Measurements from ENCODE around the gene SLC25A44. TPM values are rescaled to one million over a fixed set of nuclear protein-coding genes. Genes with fewer than 3 reads are reported as not detected.

Gene SLC25A44
- total RNA-seq, 1 experiment from 2014 or later = 28.1 TPM

DNA sequence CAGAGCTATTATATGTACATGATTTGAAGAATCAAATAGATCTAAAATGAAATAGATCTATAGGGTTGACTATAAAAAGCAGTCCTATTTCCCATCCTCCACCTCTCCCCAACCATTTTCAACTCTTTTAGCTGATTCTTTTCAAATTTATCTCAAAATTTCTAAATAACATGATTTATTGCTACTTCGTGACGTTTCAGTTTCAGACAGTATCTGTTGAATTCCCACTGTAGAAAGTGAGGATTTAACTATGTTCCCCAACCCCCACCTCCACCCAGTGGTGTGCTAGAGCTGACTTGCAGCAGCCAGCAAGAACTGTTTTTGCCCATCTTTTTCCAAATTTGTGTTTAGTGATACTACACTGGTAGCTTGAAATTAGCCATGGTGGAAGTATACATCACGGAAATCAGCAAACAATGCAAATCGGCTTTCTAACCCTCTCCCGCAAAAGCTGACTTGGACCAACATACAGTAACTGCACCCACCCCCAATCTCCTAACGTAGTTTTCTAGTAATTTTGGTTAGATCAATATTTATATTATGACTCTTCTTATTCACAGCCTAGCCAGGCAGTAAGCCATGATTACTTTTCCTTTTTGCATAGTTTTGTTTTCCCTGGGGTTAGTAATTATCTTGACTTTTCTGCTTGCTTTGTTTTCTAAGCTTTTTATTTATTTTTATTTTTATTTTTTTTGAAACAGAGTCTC is 29.6 kb upstream of the SLC25A44 start:
- CTCF ChIA-PET = interaction anchor here (0.6 to 0.8 kb wide), 2 partner anchors 19 to 61 kb away, joined by 3 read pairs; no protein-coding TSS in a partner anchor
- intact Hi-C loops (cut with micrococcal nuclease) = no loop called here
- Histone ChIP-seq H3K79me2 (ENCODE audit: low read length) (no peaks in the 10 kb centered on the region), H3K9me2 (replicated peaks; ENCODE audit: low read length) (no peaks in the 10 kb centered on the region), H3K9ac (ENCODE audit: low read length) (no peak overlapping the region), H4K20me1 (ENCODE audit: low read length) (no peaks in the 10 kb centered on the region), H3K4me3 (ENCODE audit: low read length) (no peak overlapping the region), H3K4me2 (ENCODE audit: low read length) (peak overlapping the region; percentile 46), H3K4me1 (ENCODE audit: insufficient read depth, low read length) (peaks cover 12% of the 10 kb centered on the region), H3K9me3 (ENCODE audit: low read length) (no peaks in the 10 kb centered on the region), H2AFZ (ENCODE audit: low read length) (no peak overlapping the region; the same call in 1 of the 2 replicates), H3F3A (ENCODE audit: low read length, unreplicated experiment) (no peaks in the 10 kb centered on the region), H3K27ac (ENCODE audit: low read length) (peak overlapping the region; percentile 8; the same call in 1 of the 2 replicates), H3K27me3 (ENCODE audit: low read length) (no peaks in the 10 kb centered on the region), H3K36me3 (ENCODE audit: low read depth, low read length) (no peaks in the 10 kb centered on the region)
- BruUV-seq (replicated peaks) = no TSS peak
- POLR2A ChIA-PET (ENCODE audit: unreplicated experiment) = interaction anchor here (0.6 kb wide), 5 partner anchors 17 to 160 kb away, joined by 3 to 10 read pairs (median 4); partner anchors contain the start of gene LMNA
- TF ChIP-seq, protein P1, sequence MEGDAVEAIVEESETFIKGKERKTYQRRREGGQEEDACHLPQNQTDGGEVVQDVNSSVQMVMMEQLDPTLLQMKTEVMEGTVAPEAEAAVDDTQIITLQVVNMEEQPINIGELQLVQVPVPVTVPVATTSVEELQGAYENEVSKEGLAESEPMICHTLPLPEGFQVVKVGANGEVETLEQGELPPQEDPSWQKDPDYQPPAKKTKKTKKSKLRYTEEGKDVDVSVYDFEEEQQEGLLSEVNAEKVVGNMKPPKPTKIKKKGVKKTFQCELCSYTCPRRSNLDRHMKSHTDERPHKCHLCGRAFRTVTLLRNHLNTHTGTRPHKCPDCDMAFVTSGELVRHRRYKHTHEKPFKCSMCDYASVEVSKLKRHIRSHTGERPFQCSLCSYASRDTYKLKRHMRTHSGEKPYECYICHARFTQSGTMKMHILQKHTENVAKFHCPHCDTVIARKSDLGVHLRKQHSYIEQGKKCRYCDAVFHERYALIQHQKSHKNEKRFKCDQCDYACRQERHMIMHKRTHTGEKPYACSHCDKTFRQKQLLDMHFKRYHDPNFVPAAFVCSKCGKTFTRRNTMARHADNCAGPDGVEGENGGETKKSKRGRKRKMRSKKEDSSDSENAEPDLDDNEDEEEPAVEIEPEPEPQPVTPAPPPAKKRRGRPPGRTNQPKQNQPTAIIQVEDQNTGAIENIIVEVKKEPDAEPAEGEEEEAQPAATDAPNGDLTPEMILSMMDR (conservative IDR thresholded peaks at IDR 0.05; ENCODE audit: low read depth, low read length) = no peak
- ATAC-seq = peak; percentile 84
- DNase-seq = peak; percentile 44

DNA sequence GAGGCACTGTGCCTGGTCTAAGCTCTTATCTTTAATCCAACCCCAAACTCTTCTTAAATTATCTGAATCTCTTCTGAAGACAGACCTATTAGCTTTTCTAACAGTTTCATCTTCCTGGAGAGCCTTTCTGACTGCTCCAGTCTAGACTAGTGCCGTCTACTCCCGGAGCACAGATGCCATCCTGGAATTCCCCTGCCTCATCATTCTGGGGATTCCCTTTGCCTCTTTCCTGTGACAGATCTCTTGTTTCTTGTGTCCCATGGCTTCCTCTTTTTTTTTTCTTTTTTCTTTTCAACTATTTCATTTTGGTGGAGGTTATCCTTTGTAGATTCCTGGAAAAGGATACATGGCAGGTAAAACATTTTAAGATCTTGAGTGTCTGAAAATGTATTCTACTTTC is 28.8 kb upstream of the SLC25A44 start:
- CTCF ChIA-PET = interaction anchor here (0.6 kb wide), 1 partner anchor 19 kb away, joined by 3 read pairs; no protein-coding TSS in a partner anchor
- no peak for ATAC-seq
- H3K4me2 ChIP-seq (ENCODE audit: low read length) = no peak overlapping the region

DNA sequence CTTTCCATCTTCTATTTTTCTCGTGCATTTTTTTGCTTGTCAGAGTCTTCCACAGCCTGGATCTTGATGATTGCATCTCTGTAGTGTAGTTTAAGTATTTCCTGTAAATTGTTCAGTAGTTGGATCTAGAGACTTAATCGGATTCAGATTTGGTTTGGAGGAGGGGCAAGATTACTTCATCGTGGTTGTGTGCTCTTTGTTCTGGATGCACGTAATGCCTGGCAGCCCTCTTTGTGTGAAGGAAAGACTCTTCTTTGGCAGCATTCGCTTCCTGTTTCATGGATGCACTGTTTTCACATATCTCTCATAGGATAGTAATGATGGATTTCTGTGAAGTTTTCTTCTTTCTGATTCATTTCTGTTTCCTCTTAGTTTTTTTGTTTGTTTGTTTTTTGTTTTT is 26.4 kb upstream of the SLC25A44 start:
- H3K79me2 ChIP-seq (ENCODE audit: low read length) = no peaks in the 10 kb centered on the region
- no peaks in the 10 kb centered on the region for H3K36me3 ChIP-seq (ENCODE audit: low read depth, low read length)
- no peaks in the 10 kb centered on the region for H4K20me1 ChIP-seq (ENCODE audit: low read length)
- H3K9me3 ChIP-seq (ENCODE audit: low read length) = no peaks in the 10 kb centered on the region
- H3K9me2 ChIP-seq (replicated peaks; ENCODE audit: low read length) = no peaks in the 10 kb centered on the region
- intact Hi-C loops (cut with micrococcal nuclease) = no loop called here
- no TSS peak for BruUV-seq (replicated peaks)
- H3K4me1 ChIP-seq (ENCODE audit: insufficient read depth, low read length) = peaks cover 12% of the 10 kb centered on the region
- TF ChIP-seq, protein P1 (conservative IDR thresholded peaks at IDR 0.05; ENCODE audit: low read depth, low read length) = no peak
- TF ChIP-seq EZH2phosphoT487 (IDR thresholded peaks at IDR 0.05; ENCODE audit: borderline replicate concordance, low read length) = no peak
- no peak for TF ChIP-seq EZH2 (IDR thresholded peaks at IDR 0.05; ENCODE audit: low read length, unreplicated experiment)
- DNase-seq = no peak
- no peaks in the 10 kb centered on the region for H3F3A ChIP-seq (ENCODE audit: low read length, unreplicated experiment)
- H3K4me2 ChIP-seq (ENCODE audit: low read length) = no peak overlapping the region
- ChIA-PET CTCF (no interaction called here), POLR2A (ENCODE audit: unreplicated experiment) (interaction anchor here (0.5 kb wide), 1 partner anchor 45 kb away, joined by 3 read pairs; the partner anchor contains the start of gene PMF1)
- no peak for ATAC-seq
- H3K9ac ChIP-seq (ENCODE audit: low read length) = no peak overlapping the region
- H3K4me3 ChIP-seq (ENCODE audit: low read length) = no peak overlapping the region
- no peaks in the 10 kb centered on the region for H3K27me3 ChIP-seq (ENCODE audit: low read length)
- no peak overlapping the region for H3K27ac ChIP-seq (ENCODE audit: low read length)
- no peak overlapping the region for H2AFZ ChIP-seq (ENCODE audit: low read length)

More for the DNA sequence above, 28.8 kb upstream of the SLC25A44 start:
- H3K9ac ChIP-seq (ENCODE audit: low read length) = no peak overlapping the region
- intact Hi-C loops (cut with micrococcal nuclease) = no loop called here
- H2AFZ ChIP-seq (ENCODE audit: low read length) = no peak overlapping the region
- peaks cover 12% of the 10 kb centered on the region for H3K4me1 ChIP-seq (ENCODE audit: insufficient read depth, low read length)
- no peak for DNase-seq
- 0 out of 2 replicates have a peak overlapping the region, but pooled peaks have one; percentile 8 for H3K27ac ChIP-seq (ENCODE audit: low read length)
- no peaks in the 10 kb centered on the region for H3K27me3 ChIP-seq (ENCODE audit: low read length)
- no peaks in the 10 kb centered on the region for H3K9me2 ChIP-seq (replicated peaks; ENCODE audit: low read length)
- H3K9me3 ChIP-seq (ENCODE audit: low read length) = no peaks in the 10 kb centered on the region
- no peaks in the 10 kb centered on the region for H4K20me1 ChIP-seq (ENCODE audit: low read length)
- no TSS peak for BruUV-seq (replicated peaks)
- no peaks in the 10 kb centered on the region for H3F3A ChIP-seq (ENCODE audit: low read length, unreplicated experiment)
- H3K79me2 ChIP-seq (ENCODE audit: low read length) = no peaks in the 10 kb centered on the region
- TF ChIP-seq, protein P1 (conservative IDR thresholded peaks at IDR 0.05; ENCODE audit: low read depth, low read length) = no peak
- TF ChIP-seq EZH2phosphoT487 (IDR thresholded peaks at IDR 0.05; ENCODE audit: borderline replicate concordance, low read length) (no peak), EZH2 (IDR thresholded peaks at IDR 0.05; ENCODE audit: low read length, unreplicated experiment) (no peak)
- no peaks in the 10 kb centered on the region for H3K36me3 ChIP-seq (ENCODE audit: low read depth, low read length)
- H3K4me3 ChIP-seq (ENCODE audit: low read length) = no peak overlapping the region
- POLR2A ChIA-PET (ENCODE audit: unreplicated experiment) = interaction anchor here (0.6 kb wide), 1 partner anchor 56 kb away, joined by 4 read pairs; no protein-coding TSS in a partner anchor

Measured in PC-3 (cell line).